Measurements from ENCODE around the gene TXN. TPM values are rescaled to one million over a fixed set of nuclear protein-coding genes. Genes with fewer than 3 reads are reported as not detected.

TXN gene
- total and polyA plus RNA-seq, 10 of the 15 experiments (the other 5 are each of a cell fraction or from before 2014, with no cell fraction given), result 309 to 2,304 (median 650) TPM

- no peaks in the 10 kb centered on the region for H4K20me1 ChIP-seq (ENCODE audit: control insufficient read depth, insufficient read depth)
- H3K27me3 ChIP-seq (replicated peaks in 1 of 2; ENCODE audit: control insufficient read depth in 2 of 2, insufficient read depth in 2 of 2, low read length in 1 of 2), result no peaks in the 10 kb centered on the region
- intact Hi-C loops (cut with micrococcal nuclease; ENCODE audit: unreplicated experiment), result no loop called here
- no peak for DNase-seq (ENCODE audit: low read depth, low spot score)
- in situ Hi-C loops (cut with MboI), result loop anchor here (25.0 kb wide), 1 partner anchor 1113 kb away; no protein-coding TSS in a partner anchor
- no peak overlapping the region for H3K4me3 ChIP-seq
- ChIA-PET RAD21 (ENCODE audit: unreplicated experiment) (no interaction called here), SMC1A (ENCODE audit: uncharacterized antibody, unreplicated experiment) (interaction anchor here (0.9 kb wide), 1 partner anchor 10 kb away, joined by 3 read pairs; no protein-coding TSS in a partner anchor), CTCF (interaction anchor here (0.9 to 1.5 kb wide), 4 partner anchors 14 to 47 kb away, joined by 4 to 5 read pairs (median 4); no protein-coding TSS in a partner anchor), POLR2A (no interaction called here)
- WGBS (ENCODE audit: insufficient coverage, insufficient replicate concordance, low lambda C conversion rate, missing lambda C conversion rate), result 72% methylated on average over 2 of the region's 2 CpGs
- no peak overlapping the region for H3K9ac ChIP-seq (ENCODE audit: control insufficient read depth, insufficient read depth, low read length)
- H3K27ac ChIP-seq (ENCODE audit: control insufficient read depth, insufficient read depth), result no peak overlapping the region
- H3K4me2 ChIP-seq (ENCODE audit: control insufficient read depth, insufficient read depth), result no peak overlapping the region
- no peaks in the 10 kb centered on the region for H3K9me3 ChIP-seq (replicated peaks; ENCODE audit: control insufficient read depth, insufficient read depth, low read length)
- no peak for ATAC-seq
- H2AFZ ChIP-seq (ENCODE audit: control insufficient read depth, low read depth, low read length), result no peak overlapping the region
- BruUV-seq (replicated peaks), result no TSS peak
- TF ChIP-seq BMI1 (IDR thresholded peaks at IDR 0.05; ENCODE audit: borderline replicate concordance) (no peak), NFYA (IDR thresholded peaks at IDR 0.05; ENCODE audit: borderline replicate concordance, low read depth, low read length) (no peak), ZNF592 (IDR thresholded peaks at IDR 0.05) (no peak), GABPA (IDR thresholded peaks at IDR 0.05; ENCODE audit: low read depth) (no peak), SKIL (IDR thresholded peaks at IDR 0.05; ENCODE audit: low read depth, poor library complexity, severe bottlenecking) (no peak), IKZF1 (conservative IDR thresholded peaks at IDR 0.05) (no peak), SIX5 (IDR thresholded peaks at IDR 0.05; ENCODE audit: low read depth, low read length, severe bottlenecking) (no peak)
- TF ChIP-seq, protein P1, sequence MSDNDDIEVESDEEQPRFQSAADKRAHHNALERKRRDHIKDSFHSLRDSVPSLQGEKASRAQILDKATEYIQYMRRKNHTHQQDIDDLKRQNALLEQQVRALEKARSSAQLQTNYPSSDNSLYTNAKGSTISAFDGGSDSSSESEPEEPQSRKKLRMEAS (IDR thresholded peaks at IDR 0.05; ENCODE audit: low read depth, low read length), result no peak
- H3K4me1 ChIP-seq (ENCODE audit: control insufficient read depth, insufficient read depth, low read length), result no peaks in the 10 kb centered on the region
- no peaks in the 10 kb centered on the region for H3K79me2 ChIP-seq (ENCODE audit: control insufficient read depth, insufficient read depth, low read length)
- no peak for FAIRE-seq
- no peaks in the 10 kb centered on the region for H3K36me3 ChIP-seq (ENCODE audit: control insufficient read depth in 2 of 2, insufficient read depth in 2 of 2, low read length in 1 of 2)
These were observed 56.7 kb downstream of the TXN start for GRCh38 chr9:110199643-110200042.
